Endodermal cell (in vitro differentiated cells): ENCODE measurements around the gene IL10RA. TPM values are rescaled to one million over a fixed set of nuclear protein-coding genes. Genes with fewer than 3 reads are reported as not detected.

Source experiments
- DNase-seq: peaks from one replicate; pipeline ENCODE4 v3.0.0-alpha.2; 2017
- H3K27ac ChIP-seq: 2 replicates; pipeline ENCODE4 v1.5.1; 2013; ENCODE audit warnings: mild to moderate bottlenecking, low read depth, low read length, moderate library complexity
- H3K27me3 ChIP-seq: 2 replicates; pipeline ENCODE4 v1.6.1; 2013; ENCODE audit warnings: mild to moderate bottlenecking, low read length, moderate library complexity; ENCODE audit not compliant: insufficient read depth, control insufficient read depth, poor library complexity, severe bottlenecking
- H3K36me3 ChIP-seq: 2 replicates; pipeline ENCODE4 v1.7.0; 2013; ENCODE audit warnings: mild to moderate bottlenecking, low read length, moderate library complexity; ENCODE audit not compliant: control insufficient read depth, insufficient read depth
- H3K4me1 ChIP-seq: one replicate; pipeline ENCODE4 v1.7.0; 2013; ENCODE audit warnings: low read length; ENCODE audit not compliant: control insufficient read depth, insufficient read depth
- H3K4me3 ChIP-seq: 2 replicates; pipeline ENCODE4 v1.5.1; 2013; ENCODE audit warnings: mild to moderate bottlenecking, low read length, moderate library complexity
- H3K9ac ChIP-seq: 2 replicates; pipeline ENCODE4 v1.6.1; 2013; ENCODE audit warnings: mild to moderate bottlenecking, low read length, moderate library complexity; ENCODE audit not compliant: poor library complexity, severe bottlenecking; ENCODE audit errors: extremely low read depth
- H3K9me3 ChIP-seq: 2 replicates; pipeline ENCODE4 v1.6.1; 2013; ENCODE audit warnings: mild to moderate bottlenecking, low read length, moderate library complexity; ENCODE audit not compliant: control insufficient read depth
- H3K27ac Mint-ChIP-seq: 2 replicates; pipeline ENCODE4 v1.8.0; 2020; ENCODE audit warnings: mixed read lengths
- H3K27me3 Mint-ChIP-seq: 2 replicates; pipeline ENCODE4 v1.8.0; 2021; ENCODE audit warnings: mild to moderate bottlenecking, mixed read lengths; ENCODE audit not compliant: insufficient read depth
- H3K36me3 Mint-ChIP-seq: 2 replicates; pipeline ENCODE4 v1.8.0; 2020; ENCODE audit warnings: low read depth, mixed read lengths
- H3K4me1 Mint-ChIP-seq: 2 replicates; pipeline ENCODE4 v1.8.0; 2020; ENCODE audit warnings: mixed read lengths
- H3K4me3 Mint-ChIP-seq: 2 replicates; pipeline ENCODE4 v1.8.0; 2020; ENCODE audit warnings: mild to moderate bottlenecking, moderate library complexity, mixed read lengths
- H3K9me3 Mint-ChIP-seq: 2 replicates; pipeline ENCODE4 v1.8.0; 2020; ENCODE audit warnings: mild to moderate bottlenecking, mixed read lengths
- WGBS, 2 experiments: methylation state at CpG; one replicate each; pipeline versions ENCODE4 v1.1.5 to v1.1.7; 2013; ENCODE audit warnings: missing lambda C conversion rate in 2 of 2, mixed read lengths in 1 of 2; ENCODE audit not compliant: insufficient coverage in 1 of 2, insufficient read length in 1 of 2; 5-methylcytosine and 5-hydroxymethylcytosine counted together
- total RNA-seq, 2 donors: library from RNA; stranded (reverse); fragmentation: NEBNext Ultra II Directional in 1 of 2; extraction: Animal tissue kit (Norgen Biotek cat#: 25700) in 1 of 2; gene quantifications; 2 replicates in 1 of 2; 3 replicates in 1 of 2; pipeline ENCODE4 v1.2.1, GENCODE V29; 2021
- TF ChIP-seq, protein P1 (sequence below): fragments of 200-600 bp; sonication (generic); conservative IDR thresholded peaks from 2 replicates; pipeline ENCODE4 v1.5.0; 2021; ENCODE audit warnings: antibody characterized with exemption, mild to moderate bottlenecking

Gene IL10RA
- total RNA-seq, 2 donors from 2014 or later, result 0.46 to 0.51 TPM

DNA sequence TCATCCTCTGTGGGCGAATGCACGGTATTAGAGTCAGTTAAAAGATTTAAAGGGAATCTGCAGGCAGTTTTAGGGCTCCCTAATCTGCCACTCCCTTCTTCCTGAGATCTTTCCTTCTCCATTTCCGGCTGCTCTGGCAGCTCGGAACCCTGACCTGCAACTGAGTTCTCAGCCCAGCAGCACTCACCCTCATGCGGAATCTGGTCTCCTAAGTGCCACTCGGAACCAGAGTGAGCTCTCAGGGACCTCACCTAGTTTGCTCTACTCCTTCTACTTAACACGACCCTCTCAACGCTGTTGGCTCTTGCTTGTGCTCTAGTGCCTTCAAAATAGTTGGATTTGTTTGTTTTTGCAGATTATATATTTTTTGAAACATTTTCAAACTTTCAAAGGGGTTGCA, 19.3 kb upstream of the IL10RA start:
- Histone ChIP-seq H3K36me3 (no peaks in the 10 kb centered on the region), H3K27me3 (peaks cover 3% of the 10 kb centered on the region), H3K4me1 (no peaks in the 10 kb centered on the region), H3K4me3 (no peak overlapping the region), H3K27ac (no peak overlapping the region), H3K9ac (no peak overlapping the region), H3K9me3 (no peaks in the 10 kb centered on the region)
- TF ChIP-seq, protein P1, sequence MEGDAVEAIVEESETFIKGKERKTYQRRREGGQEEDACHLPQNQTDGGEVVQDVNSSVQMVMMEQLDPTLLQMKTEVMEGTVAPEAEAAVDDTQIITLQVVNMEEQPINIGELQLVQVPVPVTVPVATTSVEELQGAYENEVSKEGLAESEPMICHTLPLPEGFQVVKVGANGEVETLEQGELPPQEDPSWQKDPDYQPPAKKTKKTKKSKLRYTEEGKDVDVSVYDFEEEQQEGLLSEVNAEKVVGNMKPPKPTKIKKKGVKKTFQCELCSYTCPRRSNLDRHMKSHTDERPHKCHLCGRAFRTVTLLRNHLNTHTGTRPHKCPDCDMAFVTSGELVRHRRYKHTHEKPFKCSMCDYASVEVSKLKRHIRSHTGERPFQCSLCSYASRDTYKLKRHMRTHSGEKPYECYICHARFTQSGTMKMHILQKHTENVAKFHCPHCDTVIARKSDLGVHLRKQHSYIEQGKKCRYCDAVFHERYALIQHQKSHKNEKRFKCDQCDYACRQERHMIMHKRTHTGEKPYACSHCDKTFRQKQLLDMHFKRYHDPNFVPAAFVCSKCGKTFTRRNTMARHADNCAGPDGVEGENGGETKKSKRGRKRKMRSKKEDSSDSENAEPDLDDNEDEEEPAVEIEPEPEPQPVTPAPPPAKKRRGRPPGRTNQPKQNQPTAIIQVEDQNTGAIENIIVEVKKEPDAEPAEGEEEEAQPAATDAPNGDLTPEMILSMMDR, result no peak
- H3K27ac Mint-ChIP-seq, result no peak overlapping the region
- H3K36me3 Mint-ChIP-seq, result no peaks in the 10 kb centered on the region
- no peak for DNase-seq
- H3K4me3 Mint-ChIP-seq, result no peak overlapping the region
- H3K27me3 Mint-ChIP-seq, result peaks cover 14% of the 10 kb centered on the region
- no peaks in the 10 kb centered on the region for H3K4me1 Mint-ChIP-seq
- 90 to 92% methylated on average over 5 to 7 of the region's 8 CpGs for WGBS, 2 experiments
- H3K9me3 Mint-ChIP-seq, result no peaks in the 10 kb centered on the region

DNA sequence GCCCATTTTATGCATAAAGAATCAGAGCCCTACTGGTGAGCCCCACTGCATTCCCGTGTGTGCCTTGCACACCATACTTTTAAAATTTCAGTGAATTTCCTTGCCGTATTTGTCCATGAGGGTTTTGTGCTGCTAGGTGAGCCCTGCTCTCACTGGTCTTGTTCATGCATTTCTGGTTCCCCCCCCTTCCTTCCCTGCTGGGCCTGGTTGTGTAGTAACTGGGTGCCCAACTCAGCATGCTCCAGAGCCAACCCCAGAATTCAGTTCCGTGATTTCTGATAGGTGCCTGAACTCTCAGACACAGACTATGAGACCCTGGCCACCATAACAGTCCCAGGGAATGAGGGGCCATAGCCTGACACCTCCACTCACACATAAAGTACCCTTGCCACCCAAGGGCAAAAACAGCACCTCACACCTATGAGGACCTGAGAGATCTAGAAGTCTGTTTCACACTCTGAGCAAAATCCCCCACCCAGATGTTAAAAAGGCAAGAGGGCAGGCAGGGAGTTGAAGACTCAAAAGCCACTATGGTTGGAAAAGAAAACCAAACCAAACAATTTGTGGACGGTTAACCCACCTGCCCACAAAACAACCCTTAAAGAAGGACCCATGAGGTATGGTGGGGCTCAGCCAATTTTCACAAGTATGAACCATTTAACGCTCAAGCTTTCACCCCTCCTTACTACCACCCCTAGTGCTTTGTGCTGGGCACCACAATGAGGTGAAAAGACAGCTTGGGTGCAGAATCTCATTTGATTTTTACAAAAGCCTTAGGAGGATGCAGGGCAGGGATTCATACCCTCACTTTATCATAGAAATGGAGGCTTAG, 16.8 kb upstream of the IL10RA start:
- no peak overlapping the region for H3K4me3 ChIP-seq
- H3K27ac ChIP-seq, result no peak overlapping the region
- H3K9ac ChIP-seq, result no peak overlapping the region
- H3K4me1 ChIP-seq, result no peaks in the 10 kb centered on the region
- no peak for DNase-seq
- H3K9me3 Mint-ChIP-seq, result no peaks in the 10 kb centered on the region
- H3K4me3 Mint-ChIP-seq, result no peak overlapping the region
- no peaks in the 10 kb centered on the region for H3K9me3 ChIP-seq
- peaks cover 3% of the 10 kb centered on the region for H3K27me3 ChIP-seq
- H3K36me3 Mint-ChIP-seq, result no peaks in the 10 kb centered on the region
- WGBS, 2 experiments, result 90 to 97% methylated on average over 4 to 5 of the region's 5 CpGs
- peaks cover 2% of the 10 kb centered on the region for H3K4me1 Mint-ChIP-seq
- TF ChIP-seq, protein P1, result no peak
- H3K27me3 Mint-ChIP-seq, result peaks cover 17% of the 10 kb centered on the region
- H3K27ac Mint-ChIP-seq, result no peak overlapping the region
- no peaks in the 10 kb centered on the region for H3K36me3 ChIP-seq

DNA sequence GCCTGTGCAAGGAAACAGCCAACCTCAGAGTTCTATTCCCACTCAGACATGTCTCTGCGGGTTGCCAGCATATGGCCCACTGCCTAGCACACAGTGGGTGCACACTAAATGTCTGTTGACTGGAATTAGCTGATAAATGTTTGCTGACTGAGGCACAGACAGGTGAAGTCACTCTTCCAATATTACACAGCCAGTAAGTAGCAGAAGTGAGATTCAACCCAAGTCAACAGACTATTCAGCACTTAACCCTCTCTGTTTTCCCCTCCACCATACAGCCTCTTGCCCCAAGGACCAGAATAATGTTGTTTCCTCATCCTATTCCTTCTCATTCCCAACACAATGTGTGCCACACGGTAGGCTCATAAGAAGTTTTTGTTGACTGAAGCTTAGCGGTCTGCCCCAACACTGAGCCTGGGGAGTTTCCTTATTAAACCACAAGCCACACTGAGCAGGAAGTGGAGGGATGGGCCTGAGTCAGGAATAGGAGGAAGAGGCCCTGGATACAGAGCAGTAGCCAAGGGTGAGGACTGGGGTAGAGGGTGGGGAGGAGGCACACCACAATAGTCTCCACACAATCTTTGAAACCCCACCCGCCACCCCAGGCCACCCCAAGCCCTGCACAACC, 15.7 kb upstream of the IL10RA start:
- no peaks in the 10 kb centered on the region for H3K36me3 Mint-ChIP-seq
- peaks cover 18% of the 10 kb centered on the region for H3K27me3 Mint-ChIP-seq
- H3K27ac Mint-ChIP-seq, result no peak overlapping the region
- no peak overlapping the region for H3K4me3 ChIP-seq
- peaks cover 2% of the 10 kb centered on the region for H3K4me1 Mint-ChIP-seq
- H3K27me3 ChIP-seq, result peaks cover 3% of the 10 kb centered on the region
- no peaks in the 10 kb centered on the region for H3K4me1 ChIP-seq
- no peak overlapping the region for H3K4me3 Mint-ChIP-seq
- TF ChIP-seq, protein P1, result no peak
- H3K9ac ChIP-seq, result no peak overlapping the region
- no peaks in the 10 kb centered on the region for H3K9me3 Mint-ChIP-seq
- no peaks in the 10 kb centered on the region for H3K9me3 ChIP-seq
- DNase-seq, result no peak
- H3K27ac ChIP-seq, result no peak overlapping the region
- WGBS, 2 experiments, result 84 to 88% methylated on average over 3 to 4 of the region's 4 CpGs
- H3K36me3 ChIP-seq, result no peaks in the 10 kb centered on the region
